Neuron (in vitro differentiated cells): ENCODE data around the gene ATL3.
"Not testable (repeated sequence)": the region's sequence is repeated elsewhere in the genome, so short reads cannot be mapped to it uniquely, and the experiment has no call there.

Source experiments
- H2AFZ ChIP-seq: one replicate; pipeline ENCODE4 v1.6.1; 2013; ENCODE audit warnings: low read depth, mild to moderate bottlenecking, inconsistent platforms, low read length, moderate library complexity
- H3K27me3 ChIP-seq: one replicate; pipeline ENCODE4 v1.6.1; 2013; ENCODE audit warnings: low read length; ENCODE audit not compliant: insufficient read depth
- H3K36me3 ChIP-seq: one replicate; pipeline ENCODE4 v1.6.1; 2013; ENCODE audit warnings: low read length; ENCODE audit not compliant: insufficient read depth
- H3K4me1 ChIP-seq: one replicate; pipeline ENCODE4 v1.6.1; 2013; ENCODE audit warnings: low read length; ENCODE audit not compliant: insufficient read depth
- H3K4me3 ChIP-seq: 2 replicates; pipeline ENCODE4 v1.5.1; 2013; ENCODE audit warnings: mild to moderate bottlenecking, low read length, moderate library complexity
- H3K9me3 ChIP-seq: one replicate; pipeline ENCODE4 v1.6.1; 2013; ENCODE audit warnings: low read length

Gene ATL3

DNA sequence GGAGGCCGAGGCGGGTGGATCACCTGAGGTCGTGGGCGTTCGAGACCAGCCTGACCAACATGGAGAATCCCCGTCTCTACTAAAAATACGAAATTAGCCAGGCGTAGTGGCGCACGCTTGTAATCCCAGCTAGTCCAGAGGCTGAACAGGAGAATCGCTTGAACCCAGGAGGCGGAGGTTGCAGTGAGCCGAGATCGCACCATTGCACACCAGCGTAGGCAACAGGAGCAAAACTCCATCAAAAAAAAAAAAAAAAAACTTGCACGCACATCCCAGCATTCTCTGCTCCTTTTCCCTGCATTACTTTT, 934 bp upstream of the ATL3 start:
- Histone ChIP-seq H3K27me3 (peaks cover 17% of the 10 kb centered on the region), H3K4me1 (peaks cover 2% of the 10 kb centered on the region), H2AFZ (no peak overlapping the region), H3K36me3 (no peaks in the 10 kb centered on the region), H3K9me3 (peaks cover 2% of the 10 kb centered on the region), H3K4me3 (no peak overlapping the region)

DNA sequence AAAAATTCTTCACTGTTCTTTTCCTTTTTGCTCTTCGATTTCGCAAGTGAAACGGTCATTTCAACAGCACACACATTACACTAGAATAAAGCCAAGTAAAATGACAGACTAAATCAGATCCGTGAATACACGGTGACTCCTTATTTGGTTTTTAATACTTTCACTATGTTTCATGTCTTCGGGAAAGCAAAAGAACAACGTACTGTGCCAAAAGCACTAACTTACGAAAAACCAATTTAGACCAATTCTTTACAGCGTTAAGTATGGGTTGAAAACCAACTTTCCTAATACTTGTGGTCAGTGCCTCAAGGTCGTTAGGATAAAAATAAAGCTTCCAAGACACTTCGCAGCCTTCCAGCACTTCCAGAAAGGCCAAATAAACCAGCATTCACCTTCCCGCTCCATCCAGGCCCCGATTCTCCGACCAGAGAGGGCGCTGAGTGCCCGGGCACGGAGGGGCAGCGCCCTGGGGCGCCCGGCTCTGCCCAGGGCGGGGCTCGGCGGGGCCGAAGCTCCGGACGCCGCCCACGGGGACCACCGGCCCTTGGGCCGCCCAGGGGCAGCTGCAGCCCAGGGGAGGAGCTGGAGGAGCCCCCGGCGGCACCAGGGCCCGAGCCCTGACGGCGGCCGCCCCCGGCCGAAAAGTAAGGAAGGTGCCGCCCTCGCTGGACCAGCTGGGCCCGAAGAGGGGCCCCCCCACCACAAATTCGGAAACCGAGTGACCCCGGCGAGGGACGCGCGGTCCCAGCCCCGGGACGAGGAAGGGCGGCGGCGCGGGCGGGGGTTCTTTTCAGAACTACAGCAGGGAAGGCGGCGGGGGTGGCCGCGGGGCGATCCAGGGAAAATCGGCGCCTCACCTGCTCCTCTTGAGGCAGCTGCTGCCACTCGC, 499 bp downstream of the ATL3 start:
- peak overlapping the region; percentile 52 for H3K4me3 ChIP-seq
- H3K9me3 ChIP-seq: peaks cover 2% of the 10 kb centered on the region
- H2AFZ ChIP-seq: peak overlapping the region; percentile 89
- H3K4me1 ChIP-seq: peaks cover 2% of the 10 kb centered on the region
- peaks cover 17% of the 10 kb centered on the region for H3K27me3 ChIP-seq
- H3K36me3 ChIP-seq: no peaks in the 10 kb centered on the region

DNA sequence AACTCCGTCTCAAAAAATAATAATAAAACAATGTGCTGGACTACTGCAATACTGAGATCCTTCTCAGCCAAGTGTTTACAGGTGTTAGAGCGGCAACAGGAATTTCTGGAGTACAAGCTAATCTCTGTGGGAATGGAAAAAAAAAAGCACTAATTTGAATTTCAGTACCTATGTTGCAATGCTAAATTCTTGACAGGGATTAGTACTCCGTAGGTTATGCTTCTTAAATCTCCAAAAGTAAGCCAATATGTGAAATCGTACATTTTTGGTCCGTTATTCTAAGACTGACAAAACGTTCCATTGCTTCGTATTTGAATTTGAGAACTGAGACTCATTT, 1.1 kb downstream of the ATL3 start:
- H3K4me3 ChIP-seq: peak overlapping the region; percentile 52
- H3K9me3 ChIP-seq: peaks cover 2% of the 10 kb centered on the region
- peaks cover 17% of the 10 kb centered on the region for H3K27me3 ChIP-seq
- H2AFZ ChIP-seq: no peak overlapping the region
- no peaks in the 10 kb centered on the region for H3K36me3 ChIP-seq
- H3K4me1 ChIP-seq: peaks cover 2% of the 10 kb centered on the region

DNA sequence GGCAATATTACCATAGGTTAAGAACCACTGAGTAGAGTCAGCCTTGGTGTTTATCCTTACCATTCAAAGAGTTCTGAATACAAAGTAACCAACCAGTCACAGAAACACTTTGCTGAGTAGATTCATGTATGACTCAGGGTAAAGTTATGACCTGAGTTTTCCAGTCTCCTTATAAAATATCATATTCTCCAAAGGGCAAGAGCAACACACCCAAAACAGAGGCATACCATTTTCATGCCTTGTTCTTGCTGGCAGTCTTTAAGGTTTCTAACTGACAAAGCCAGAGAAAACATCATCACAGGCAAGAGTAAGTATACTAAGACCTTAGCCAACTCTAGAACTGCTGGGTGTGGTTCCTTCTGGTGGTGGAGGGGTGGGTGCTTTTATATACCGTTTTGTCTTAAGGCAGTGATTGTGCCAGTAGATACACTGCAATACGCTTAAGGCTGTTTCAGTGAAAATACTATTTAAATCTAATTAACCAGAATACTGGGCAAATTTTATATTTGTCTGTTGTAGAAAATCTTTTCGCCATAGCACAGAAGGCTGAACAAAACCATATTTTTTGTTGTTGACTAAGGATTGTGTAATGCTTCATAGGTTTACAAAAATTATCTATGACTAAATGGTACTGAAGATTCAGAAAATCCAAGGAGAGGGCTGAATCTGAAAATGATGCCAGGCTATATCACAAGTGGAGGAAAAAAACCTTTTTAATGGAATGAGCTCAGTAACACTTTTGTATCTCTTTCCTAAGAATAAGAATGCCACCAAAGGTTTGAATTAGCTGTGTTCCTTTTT, 3.0 kb downstream of the ATL3 start:
- H2AFZ ChIP-seq: no peak overlapping the region
- peaks cover 14% of the 10 kb centered on the region for H3K27me3 ChIP-seq
- peaks cover 2% of the 10 kb centered on the region for H3K4me1 ChIP-seq
- H3K36me3 ChIP-seq: no peaks in the 10 kb centered on the region
- no peak overlapping the region for H3K4me3 ChIP-seq
- peaks cover 2% of the 10 kb centered on the region for H3K9me3 ChIP-seq

DNA sequence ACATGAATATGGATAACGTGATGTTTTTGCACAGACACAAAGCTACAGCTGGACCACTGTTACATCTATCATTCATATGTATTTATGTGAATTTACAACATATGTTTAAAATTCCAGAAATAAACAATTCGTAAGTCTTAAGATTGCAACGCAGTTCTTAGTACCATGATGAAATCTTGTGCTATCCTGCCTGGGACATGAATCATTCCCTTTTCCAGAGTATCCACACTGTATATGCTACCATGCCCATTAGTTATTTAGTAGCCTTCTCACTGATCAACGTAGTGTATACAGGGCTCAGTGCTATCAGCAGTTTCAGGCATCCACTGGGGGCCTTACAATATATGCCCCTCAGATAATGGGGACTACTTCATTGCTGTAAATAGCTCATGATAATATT, 4.3 kb downstream of the ATL3 start:
- H3K27me3 ChIP-seq: peaks cover 14% of the 10 kb centered on the region
- H2AFZ ChIP-seq: no peak overlapping the region
- H3K36me3 ChIP-seq: no peaks in the 10 kb centered on the region
- no peak overlapping the region for H3K4me3 ChIP-seq
- H3K9me3 ChIP-seq: peaks cover 2% of the 10 kb centered on the region
- H3K4me1 ChIP-seq: peaks cover 2% of the 10 kb centered on the region

DNA sequence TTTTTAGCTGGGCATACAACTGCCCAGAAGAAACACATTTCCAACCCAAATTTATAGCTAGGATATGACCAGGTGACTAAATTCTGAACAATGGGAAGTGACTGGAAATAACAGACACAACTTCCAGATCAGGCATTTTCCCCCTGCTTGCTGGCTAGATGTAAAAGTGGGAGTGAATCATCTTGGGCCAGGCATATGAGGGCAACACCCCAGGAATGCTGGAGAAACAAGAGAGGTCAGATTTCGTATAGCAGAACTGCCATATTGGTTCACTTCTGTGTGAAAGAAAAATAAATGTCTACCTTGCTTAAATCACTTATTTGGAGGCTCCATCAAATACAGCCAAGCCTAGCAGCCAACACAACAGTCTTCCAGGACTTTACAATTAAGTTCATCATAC, 7.4 kb downstream of the ATL3 start:
- no peak overlapping the region for H2AFZ ChIP-seq
- H3K9me3 ChIP-seq: no peaks in the 10 kb centered on the region
- no peaks in the 10 kb centered on the region for H3K27me3 ChIP-seq
- H3K36me3 ChIP-seq: no peaks in the 10 kb centered on the region
- H3K4me3 ChIP-seq: no peak overlapping the region
- no peaks in the 10 kb centered on the region for H3K4me1 ChIP-seq

DNA sequence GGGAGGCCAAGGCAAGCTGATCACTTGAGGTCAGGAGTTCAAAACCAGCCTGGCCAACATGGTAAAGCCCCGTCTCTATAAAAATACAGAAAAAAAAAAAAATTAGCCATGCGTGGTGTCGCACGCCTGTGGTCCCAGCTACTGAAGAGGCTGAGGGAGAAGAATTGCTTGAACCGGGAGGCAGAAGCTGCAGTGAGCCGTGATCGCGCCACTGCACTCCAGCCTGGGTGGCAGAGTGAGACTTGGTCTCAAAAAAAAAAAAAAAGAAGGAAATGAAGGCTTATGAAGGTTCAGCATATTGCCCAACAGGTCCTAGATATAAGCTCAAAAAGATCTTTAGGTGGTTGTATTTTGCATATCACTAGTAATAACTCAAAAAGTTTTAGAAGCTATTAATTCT, 10.2 kb downstream of the ATL3 start:
- Histone ChIP-seq H3K9me3 (no peaks in the 10 kb centered on the region), H3K27me3 (no peaks in the 10 kb centered on the region), H3K4me1 (no peaks in the 10 kb centered on the region), H2AFZ (no peak overlapping the region), H3K4me3 (no peak overlapping the region), H3K36me3 (no peaks in the 10 kb centered on the region)

DNA sequence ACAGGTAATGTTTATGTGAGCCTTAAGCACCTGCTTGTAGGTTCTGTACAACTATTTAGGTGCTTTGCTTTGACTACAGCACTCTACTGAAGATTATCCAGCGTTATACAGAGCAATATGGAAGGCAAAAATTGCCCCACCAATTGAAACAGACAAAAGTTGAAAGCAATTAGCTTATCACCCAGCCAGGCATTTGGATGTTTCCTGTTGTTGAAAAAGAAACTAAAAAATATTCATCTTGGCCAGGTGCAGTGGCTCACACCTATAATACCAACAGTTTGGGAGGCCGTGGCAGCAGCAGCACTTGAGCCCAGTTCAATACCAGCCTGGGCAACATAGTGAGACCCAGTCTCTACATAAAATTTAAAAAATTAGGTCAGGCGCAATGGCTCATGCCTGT, 18.5 kb downstream of the ATL3 start:
- Histone ChIP-seq H3K27me3 (no peaks in the 10 kb centered on the region), H3K36me3 (no peaks in the 10 kb centered on the region), H2AFZ (no peak overlapping the region), H3K4me3 (no peak overlapping the region), H3K9me3 (no peaks in the 10 kb centered on the region), H3K4me1 (no peaks in the 10 kb centered on the region)

DNA sequence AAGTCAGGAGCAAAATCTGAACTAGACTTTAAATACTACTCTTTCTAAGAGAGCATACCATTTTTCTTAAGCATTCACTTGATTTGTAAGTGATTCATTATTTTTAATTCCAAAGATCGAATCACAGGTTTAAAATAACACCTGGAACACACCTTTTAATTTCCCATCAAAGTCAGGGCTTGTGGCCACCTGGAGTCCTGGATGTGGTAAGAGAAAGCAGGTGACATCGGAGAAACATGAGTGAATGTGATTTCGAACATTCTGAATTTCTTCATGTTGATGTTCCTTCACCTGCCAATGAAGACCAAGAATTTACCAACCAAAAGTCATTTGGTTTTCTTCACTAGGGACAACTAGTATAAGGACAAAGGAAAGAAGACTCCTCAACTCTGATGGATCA, 28.0 kb downstream of the ATL3 start:
- no peaks in the 10 kb centered on the region for H3K36me3 ChIP-seq
- no peak overlapping the region for H3K4me3 ChIP-seq

DNA sequence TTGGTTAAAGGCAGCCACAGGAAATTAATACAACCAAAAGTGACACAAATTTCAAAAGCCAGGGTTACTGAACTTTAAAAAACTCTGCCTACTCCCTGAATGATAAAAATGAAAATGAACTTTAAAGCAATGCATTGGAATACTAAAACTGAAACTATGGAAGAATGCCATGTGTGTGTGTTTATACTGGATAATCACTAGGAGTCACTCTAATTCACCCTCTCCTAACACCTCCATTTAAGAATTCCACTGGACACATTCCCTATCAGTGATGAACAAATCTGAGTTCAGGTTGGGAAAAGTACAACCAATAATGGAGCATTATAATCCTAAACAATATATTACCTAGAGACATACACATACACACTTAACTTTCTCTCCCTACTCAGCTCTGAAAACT, 29.4 kb downstream of the ATL3 start:
- Histone ChIP-seq H3K4me1 (no peaks in the 10 kb centered on the region), H3K27me3 (no peaks in the 10 kb centered on the region), H2AFZ (no peak overlapping the region), H3K36me3 (no peaks in the 10 kb centered on the region), H3K9me3 (no peaks in the 10 kb centered on the region), H3K4me3 (no peak overlapping the region)

More for the DNA sequence above, 28.0 kb downstream of the ATL3 start:
- no peak overlapping the region for H2AFZ ChIP-seq
- no peaks in the 10 kb centered on the region for H3K27me3 ChIP-seq
- no peaks in the 10 kb centered on the region for H3K4me1 ChIP-seq
- H3K9me3 ChIP-seq: no peaks in the 10 kb centered on the region

DNA sequence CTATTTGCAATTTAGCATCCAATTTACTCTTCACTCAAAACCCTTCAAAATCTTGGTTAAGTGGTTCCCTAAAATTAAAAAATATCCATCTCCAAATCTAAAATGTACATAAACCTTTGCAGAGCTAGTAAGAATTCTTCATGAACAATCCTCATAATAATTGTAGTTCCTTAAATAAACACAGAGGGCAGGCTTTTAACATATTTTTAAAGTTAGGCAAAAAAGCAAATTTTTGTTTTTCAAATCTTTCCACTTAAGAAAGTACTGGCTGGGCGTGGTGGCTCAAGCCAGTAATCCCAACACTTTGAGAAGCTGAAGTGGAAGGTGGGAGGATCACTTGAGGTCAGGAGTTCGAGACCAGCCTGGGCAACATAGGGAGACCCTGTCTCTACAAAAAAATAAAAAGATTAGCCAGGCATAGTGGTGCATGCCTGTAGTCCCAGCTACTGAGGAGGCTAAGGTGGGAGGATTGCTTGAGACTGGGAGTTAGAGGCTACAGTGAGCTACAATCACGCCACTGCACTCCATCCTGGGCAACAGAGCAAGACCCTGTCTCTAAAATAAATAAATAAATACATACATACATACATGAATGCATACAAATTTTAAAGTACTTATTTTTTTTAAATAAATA, 31.9 kb downstream of the ATL3 start:
- no peaks in the 10 kb centered on the region for H3K36me3 ChIP-seq
- H3K9me3 ChIP-seq: no peaks in the 10 kb centered on the region
- no peaks in the 10 kb centered on the region for H3K27me3 ChIP-seq
- no peak overlapping the region for H3K4me3 ChIP-seq
- H3K4me1 ChIP-seq: no peaks in the 10 kb centered on the region
- H2AFZ ChIP-seq: no peak overlapping the region

DNA sequence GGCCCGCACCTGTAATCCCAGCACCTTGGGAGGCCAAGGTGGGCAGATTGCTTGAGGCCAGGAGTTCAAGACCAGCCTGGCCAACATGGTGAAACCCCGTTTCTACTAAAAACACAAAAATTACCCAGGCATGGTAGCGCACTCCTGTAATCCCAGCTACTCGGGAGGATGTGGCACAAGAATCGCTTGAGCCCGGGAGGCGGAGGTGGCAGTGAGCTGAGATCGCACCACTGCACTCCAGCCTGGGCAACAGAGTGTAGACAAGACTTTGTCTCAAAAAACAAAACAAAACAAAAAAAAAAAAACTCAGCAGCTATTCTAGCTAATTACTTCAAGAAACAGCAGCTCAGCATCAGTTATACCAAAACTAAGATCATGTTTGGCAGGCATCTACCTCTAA, 32.7 kb downstream of the ATL3 start:
- H3K4me1 ChIP-seq, H3K4me3 ChIP-seq, H3K36me3 ChIP-seq, H3K27me3 ChIP-seq, H2AFZ ChIP-seq, H3K9me3 ChIP-seq: not testable (repeated sequence)

DNA sequence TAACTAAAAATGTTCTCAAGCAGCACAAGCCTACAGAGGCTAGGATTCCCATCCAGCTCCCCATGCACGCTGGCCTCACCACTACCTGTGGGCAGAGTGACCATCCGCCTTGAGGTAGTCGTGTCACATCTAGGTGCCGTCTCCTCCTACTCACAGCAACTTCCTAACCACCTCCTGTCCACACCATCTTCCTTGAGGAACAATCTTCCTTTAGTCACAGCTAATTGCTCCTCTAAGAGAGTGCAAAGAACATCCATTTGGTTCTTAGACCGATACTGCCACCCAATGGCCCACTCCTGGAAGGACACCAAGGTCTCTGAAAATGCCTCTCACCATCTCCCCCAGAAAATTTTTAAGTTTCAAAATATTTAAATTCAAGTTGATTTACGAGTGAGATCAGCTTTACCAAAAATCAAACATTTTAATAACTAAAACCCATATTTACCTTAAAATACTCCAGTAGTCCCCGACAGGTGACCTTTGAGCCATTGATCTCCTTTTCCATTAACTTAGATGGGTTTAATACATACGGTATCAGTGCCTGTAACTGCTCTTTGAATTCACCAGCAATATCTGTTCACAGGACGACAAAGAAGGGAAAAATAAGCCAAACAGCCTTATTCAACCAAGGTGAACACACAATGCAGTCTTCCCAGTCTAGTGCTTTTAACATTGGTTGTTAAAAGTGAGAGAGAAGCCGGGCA, 35.3 kb downstream of the ATL3 start:
- no peak overlapping the region for H3K4me3 ChIP-seq
- H2AFZ ChIP-seq: no peak overlapping the region
- H3K27me3 ChIP-seq: no peaks in the 10 kb centered on the region
- H3K9me3 ChIP-seq: peaks cover 2% of the 10 kb centered on the region
- no peaks in the 10 kb centered on the region for H3K4me1 ChIP-seq
- H3K36me3 ChIP-seq: no peaks in the 10 kb centered on the region
